ENCODE data around the gene CELF2. TPM values are rescaled to one million over a fixed set of nuclear protein-coding genes. Genes with fewer than 3 reads are reported as not detected.

Gene CELF2
- total RNA-seq, 1 donor from 2014 or later, result 110 TPM

DNA sequence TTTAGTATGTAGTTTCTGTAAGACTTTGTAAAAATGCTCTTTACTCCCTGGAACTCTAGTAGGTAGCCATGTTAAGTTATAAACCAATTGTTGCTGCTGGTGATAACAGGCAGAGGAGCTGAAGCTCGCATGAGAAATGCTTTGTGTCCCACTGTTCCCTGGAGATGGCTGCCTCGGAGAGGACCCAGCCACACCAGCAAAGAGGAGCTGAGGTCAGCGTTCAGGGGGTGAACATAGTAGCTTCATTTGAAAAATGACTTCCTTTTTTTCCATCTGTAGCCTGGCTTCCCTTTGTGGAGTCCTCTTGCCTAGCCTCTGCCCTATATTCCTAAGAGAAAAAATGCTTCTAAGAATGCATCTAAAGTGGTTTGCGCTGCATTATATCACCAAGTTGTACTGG, 20.3 kb downstream of the CELF2 start:
- no peaks in the 10 kb centered on the region for H3K36me3 ChIP-seq
- intact Hi-C loops (cut with DNase I), result no loop called here
- no peaks in the 10 kb centered on the region for H3K9me3 ChIP-seq
- H3K27ac ChIP-seq, result no peak overlapping the region
- no peak overlapping the region for H3K4me3 ChIP-seq
- peaks cover 22% of the 10 kb centered on the region for H3K4me1 ChIP-seq
- H3K27me3 ChIP-seq, result no peaks in the 10 kb centered on the region
- TF ChIP-seq, protein P1, sequence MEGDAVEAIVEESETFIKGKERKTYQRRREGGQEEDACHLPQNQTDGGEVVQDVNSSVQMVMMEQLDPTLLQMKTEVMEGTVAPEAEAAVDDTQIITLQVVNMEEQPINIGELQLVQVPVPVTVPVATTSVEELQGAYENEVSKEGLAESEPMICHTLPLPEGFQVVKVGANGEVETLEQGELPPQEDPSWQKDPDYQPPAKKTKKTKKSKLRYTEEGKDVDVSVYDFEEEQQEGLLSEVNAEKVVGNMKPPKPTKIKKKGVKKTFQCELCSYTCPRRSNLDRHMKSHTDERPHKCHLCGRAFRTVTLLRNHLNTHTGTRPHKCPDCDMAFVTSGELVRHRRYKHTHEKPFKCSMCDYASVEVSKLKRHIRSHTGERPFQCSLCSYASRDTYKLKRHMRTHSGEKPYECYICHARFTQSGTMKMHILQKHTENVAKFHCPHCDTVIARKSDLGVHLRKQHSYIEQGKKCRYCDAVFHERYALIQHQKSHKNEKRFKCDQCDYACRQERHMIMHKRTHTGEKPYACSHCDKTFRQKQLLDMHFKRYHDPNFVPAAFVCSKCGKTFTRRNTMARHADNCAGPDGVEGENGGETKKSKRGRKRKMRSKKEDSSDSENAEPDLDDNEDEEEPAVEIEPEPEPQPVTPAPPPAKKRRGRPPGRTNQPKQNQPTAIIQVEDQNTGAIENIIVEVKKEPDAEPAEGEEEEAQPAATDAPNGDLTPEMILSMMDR (IDR thresholded peaks at IDR 0.05), result no peak
- no peak for ATAC-seq
- DNase-seq, result no peak

- no peaks in the 10 kb centered on the region for H3K9me3 ChIP-seq
- DNase-seq (no peak), ATAC-seq (no peak)
- peaks cover 4% of the 10 kb centered on the region for H3K36me3 ChIP-seq
- TF ChIP-seq, protein P1 (IDR thresholded peaks at IDR 0.05), result no peak
- no peak overlapping the region for H3K27ac ChIP-seq
- intact Hi-C loops (cut with DNase I), result no loop called here
- peaks cover 3% of the 10 kb centered on the region for H3K4me1 ChIP-seq
- H3K4me3 ChIP-seq, result no peak overlapping the region
- no peaks in the 10 kb centered on the region for H3K27me3 ChIP-seq
Measured at GRCh38 chr10:11042357-11042756, 24.7 kb downstream of the CELF2 start.

GRCh38 chr10:11043039-11043438, 25.4 kb downstream of the CELF2 start:
- H3K27ac ChIP-seq, result no peak overlapping the region
- DNase-seq (no peak), ATAC-seq (no peak)
- H3K36me3 ChIP-seq, result peaks cover 4% of the 10 kb centered on the region
- TF ChIP-seq, protein P1 (IDR thresholded peaks at IDR 0.05), result no peak
- peaks cover 4% of the 10 kb centered on the region for H3K4me1 ChIP-seq
- H3K27me3 ChIP-seq, result no peaks in the 10 kb centered on the region
- H3K9me3 ChIP-seq, result no peaks in the 10 kb centered on the region
- no peak overlapping the region for H3K4me3 ChIP-seq
- intact Hi-C loops (cut with DNase I), result no loop called here

DNA sequence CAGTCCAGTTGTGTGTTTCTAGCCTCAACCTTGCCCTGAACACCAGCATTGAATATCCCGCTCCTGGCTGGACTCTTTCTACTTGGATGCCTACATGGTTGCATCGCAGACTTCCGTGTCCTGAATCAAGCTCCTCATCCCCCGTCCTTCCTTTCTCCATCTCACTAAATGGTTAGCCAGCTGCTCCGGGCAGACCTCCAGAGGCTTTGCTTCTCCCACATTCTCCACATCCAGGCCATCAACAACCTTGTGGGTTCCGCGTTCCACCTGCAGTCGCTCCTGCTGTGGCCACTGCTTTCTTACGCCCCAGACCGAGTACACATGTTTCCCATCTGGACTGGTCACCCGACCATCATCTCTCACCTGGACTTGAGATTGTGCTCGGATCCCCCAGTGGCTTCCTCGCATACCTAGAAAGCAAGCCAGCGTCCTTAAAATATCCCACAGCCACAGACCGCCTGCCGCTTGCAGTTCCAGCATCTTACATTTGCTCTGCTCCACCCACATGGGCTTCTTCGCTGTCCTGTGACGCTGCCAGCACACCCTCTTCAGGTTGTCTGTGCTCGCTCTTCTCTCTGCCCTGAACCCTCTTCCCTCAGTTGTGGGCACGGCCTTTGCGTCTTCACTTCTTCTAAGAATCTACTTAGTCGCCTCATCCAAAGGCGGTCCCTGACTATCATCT, 25.9 kb downstream of the CELF2 start:
- intact Hi-C loops (cut with DNase I), result no loop called here
- Histone ChIP-seq H3K36me3 (peaks cover 4% of the 10 kb centered on the region), H3K9me3 (no peaks in the 10 kb centered on the region), H3K4me1 (peaks cover 9% of the 10 kb centered on the region), H3K27ac (no peak overlapping the region), H3K4me3 (no peak overlapping the region), H3K27me3 (no peaks in the 10 kb centered on the region)
- DNase-seq (no peak), ATAC-seq (no peak)
- TF ChIP-seq, protein P1 (IDR thresholded peaks at IDR 0.05), result no peak

DNA sequence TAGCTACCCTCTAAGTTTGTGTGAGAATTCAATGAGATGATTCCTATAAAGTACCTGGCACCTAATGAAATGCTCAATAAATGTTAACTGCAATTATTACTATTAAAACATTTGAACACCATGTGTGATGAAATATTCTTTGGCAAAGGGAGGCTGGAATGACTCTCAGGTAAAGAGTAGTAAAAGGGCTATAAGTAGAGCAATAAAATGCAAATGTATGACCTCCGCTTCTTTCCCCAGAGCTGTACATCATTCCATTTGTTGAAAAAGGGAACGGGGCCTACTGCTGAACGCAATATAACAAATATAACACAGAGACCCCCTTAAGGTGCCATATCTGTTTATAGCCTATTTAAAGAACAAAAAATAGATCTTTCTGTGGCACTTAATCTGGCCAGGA, 27.8 kb downstream of the CELF2 start:
- H3K9me3 ChIP-seq, result no peaks in the 10 kb centered on the region
- TF ChIP-seq, protein P1 (IDR thresholded peaks at IDR 0.05), result no peak
- no peak overlapping the region for H3K27ac ChIP-seq
- intact Hi-C loops (cut with DNase I), result no loop called here
- no peaks in the 10 kb centered on the region for H3K27me3 ChIP-seq
- no peak for ATAC-seq
- H3K4me3 ChIP-seq, result no peak overlapping the region
- peaks cover 4% of the 10 kb centered on the region for H3K36me3 ChIP-seq
- DNase-seq, result no peak
- H3K4me1 ChIP-seq, result peaks cover 16% of the 10 kb centered on the region
